ENCODE measurements around the gene DHRSX. TPM values are rescaled to one million over a fixed set of nuclear protein-coding genes. Genes with fewer than 3 reads are reported as not detected.
"Not testable (repeated sequence)": the region's sequence is repeated elsewhere in the genome, so short reads cannot be mapped to it uniquely, and the experiment has no call there.

The DHRSX gene
- total RNA-seq, 2 experiments from 2014 or later, result 13.8 to 17.7 TPM

DNA sequence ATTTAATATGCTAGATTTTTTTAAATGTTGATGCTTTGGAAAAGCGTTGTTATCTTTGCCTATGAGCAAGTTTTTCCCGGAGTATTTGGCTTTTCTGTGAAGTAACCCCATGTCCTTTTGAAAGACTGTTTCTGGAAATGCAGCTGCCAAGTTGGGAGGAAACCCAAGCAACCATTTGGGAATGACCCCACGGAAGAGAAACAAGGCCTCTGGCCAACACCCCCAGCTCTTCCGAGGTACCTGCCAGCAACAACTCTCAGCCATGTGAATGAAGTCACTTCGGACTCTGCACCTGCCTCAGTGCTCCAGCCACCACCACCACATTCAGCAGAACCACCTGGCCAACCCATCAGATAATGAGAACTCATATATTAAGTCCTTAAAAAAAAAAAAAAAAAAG, 36.2 kb upstream of the DHRSX start:
- intact Hi-C loops (cut with DNase I, micrococcal nuclease), result no loop called here
- no peaks in the 10 kb centered on the region for H3K4me1 Mint-ChIP-seq
- H3K27ac Mint-ChIP-seq, result no peak overlapping the region
- H3K9me3 Mint-ChIP-seq (ENCODE audit: low read depth), result no peaks in the 10 kb centered on the region
- peaks cover 2% of the 10 kb centered on the region for H3K27me3 Mint-ChIP-seq
- no peak overlapping the region for H3K4me3 Mint-ChIP-seq
- CTCF ChIA-PET, result no interaction called here
- POLR2A ChIA-PET, result no interaction called here
- H3K36me3 Mint-ChIP-seq (ENCODE audit: low read depth), result no peaks in the 10 kb centered on the region
- ATAC-seq (no peak), DNase-seq (no peak)

DNA sequence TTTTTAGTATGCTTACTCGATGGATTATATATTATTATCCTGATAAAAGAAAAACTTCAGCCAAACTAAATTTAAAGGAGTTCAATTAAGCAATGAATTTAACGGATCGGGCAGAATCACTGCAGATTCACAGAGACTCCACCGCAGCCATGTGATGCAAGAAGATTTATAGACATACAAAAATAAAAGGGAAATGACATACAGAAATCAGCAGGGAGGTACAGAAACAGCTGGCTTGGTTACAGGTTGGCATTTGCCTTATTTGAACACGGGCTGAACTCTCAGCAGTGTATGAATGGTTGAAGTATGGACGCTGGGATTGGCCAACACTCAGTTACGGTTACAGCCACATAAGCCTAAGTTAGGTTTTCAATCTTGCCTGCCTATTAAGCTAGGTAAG, 35.4 kb upstream of the DHRSX start:
- Mint-ChIP-seq H3K9me3 (ENCODE audit: low read depth) (no peaks in the 10 kb centered on the region), H3K27me3 (peaks cover 2% of the 10 kb centered on the region), H3K4me3 (no peak overlapping the region)

DNA sequence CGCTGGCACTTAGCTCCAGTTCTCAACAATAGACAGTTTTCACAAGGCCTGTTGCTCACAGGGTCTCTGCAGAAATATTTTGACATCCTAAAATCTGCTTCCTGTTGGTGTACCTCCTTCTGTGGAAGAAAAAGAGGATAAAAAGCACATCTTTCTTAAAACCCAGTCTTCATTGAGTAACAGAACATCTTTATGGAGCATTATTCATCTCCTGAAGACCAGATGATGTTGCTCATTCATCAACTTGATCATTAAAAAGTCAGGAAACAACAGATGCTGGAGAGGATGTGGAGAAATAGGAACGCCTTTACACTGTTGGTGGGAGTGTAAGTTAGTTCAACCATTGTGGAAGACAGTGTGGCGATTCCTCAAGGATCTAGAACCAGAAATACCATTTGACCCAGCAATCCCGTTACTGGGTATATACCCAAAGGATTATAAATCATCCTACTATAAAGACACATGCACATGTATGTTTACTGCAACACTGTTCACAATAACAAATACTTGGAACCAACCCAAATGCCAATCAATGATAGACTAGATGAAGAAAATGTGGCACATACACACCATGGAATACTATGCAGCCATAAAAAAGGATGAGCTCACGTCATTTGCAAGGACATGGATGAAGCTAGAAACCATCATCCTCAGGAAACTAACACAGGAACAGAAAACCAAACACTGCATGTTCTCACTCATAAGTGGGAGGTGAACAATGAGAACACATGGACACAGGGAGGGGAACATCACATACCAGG, 33.7 kb upstream of the DHRSX start:
- H3K4me3 Mint-ChIP-seq; H3K4me1 Mint-ChIP-seq; H3K9me3 Mint-ChIP-seq (ENCODE audit: low read depth); H3K27ac Mint-ChIP-seq; H3K27me3 Mint-ChIP-seq; POLR2A ChIA-PET; DNase-seq; H3K36me3 Mint-ChIP-seq (ENCODE audit: low read depth); ATAC-seq; CTCF ChIA-PET; intact Hi-C loops (cut with DNase I, micrococcal nuclease): not testable (repeated sequence)

More for the DNA sequence above, 35.4 kb upstream of the DHRSX start:
- no peak overlapping the region for H3K27ac Mint-ChIP-seq
- DNase-seq (no peak), ATAC-seq (no peak)
- no peaks in the 10 kb centered on the region for H3K36me3 Mint-ChIP-seq (ENCODE audit: low read depth)
- POLR2A ChIA-PET, result no interaction called here
- intact Hi-C loops (cut with DNase I, micrococcal nuclease), result no loop called here
- no peaks in the 10 kb centered on the region for H3K4me1 Mint-ChIP-seq
- CTCF ChIA-PET, result no interaction called here

DNA sequence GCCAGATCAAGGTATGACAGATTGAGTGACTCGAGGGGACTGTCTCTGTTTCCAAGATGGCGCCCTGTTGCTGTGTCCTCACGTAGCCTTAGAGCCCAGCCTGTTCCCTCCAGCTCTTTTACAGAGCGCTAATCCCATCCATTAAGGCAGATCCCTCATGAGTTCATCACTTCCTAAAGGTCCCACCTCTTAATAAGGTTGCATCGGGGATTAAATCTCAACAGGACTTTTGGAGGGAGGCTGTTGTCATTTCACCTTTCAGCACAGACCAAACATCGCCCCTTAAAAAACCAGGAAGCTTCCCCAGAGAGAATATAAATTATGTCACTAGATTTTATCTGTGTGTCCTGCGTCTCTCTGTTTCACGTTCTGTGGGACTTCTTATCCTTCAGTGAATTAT, 32.6 kb upstream of the DHRSX start:
- ChIA-PET CTCF (no interaction called here), POLR2A (no interaction called here)
- no peak overlapping the region for H3K4me3 Mint-ChIP-seq
- intact Hi-C loops (cut with DNase I, micrococcal nuclease), result no loop called here
- no peaks in the 10 kb centered on the region for H3K9me3 Mint-ChIP-seq (ENCODE audit: low read depth)
- no peaks in the 10 kb centered on the region for H3K36me3 Mint-ChIP-seq (ENCODE audit: low read depth)
- no peaks in the 10 kb centered on the region for H3K4me1 Mint-ChIP-seq
- ATAC-seq (no peak), DNase-seq (no peak)
- no peak overlapping the region for H3K27ac Mint-ChIP-seq
- peaks cover 2% of the 10 kb centered on the region for H3K27me3 Mint-ChIP-seq

DNA sequence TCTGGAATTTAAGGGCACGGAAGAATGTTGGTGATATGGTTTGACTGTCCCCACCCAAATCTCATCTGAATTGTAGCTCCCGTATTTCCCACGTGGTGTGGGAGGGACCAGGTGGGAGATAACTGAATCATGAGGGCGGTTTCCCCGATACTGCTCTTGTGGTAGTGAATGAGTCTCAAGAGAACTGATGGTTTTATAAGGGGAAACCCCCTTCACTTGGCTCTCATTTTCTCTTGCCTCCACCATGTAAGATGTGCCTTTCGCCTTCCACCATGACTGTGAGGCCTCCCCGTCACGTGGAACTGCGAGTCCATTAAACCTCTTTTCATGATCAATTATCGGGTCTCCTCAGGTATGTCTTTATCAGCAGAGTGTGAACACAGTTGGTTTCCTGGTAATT, 25.6 kb upstream of the DHRSX start:
- no peaks in the 10 kb centered on the region for H3K36me3 Mint-ChIP-seq (ENCODE audit: low read depth)
- no peak for DNase-seq
- intact Hi-C loops (cut with DNase I, micrococcal nuclease), result no loop called here
- H3K27ac Mint-ChIP-seq, result no peak overlapping the region
- no peak overlapping the region for H3K4me3 Mint-ChIP-seq
- no peaks in the 10 kb centered on the region for H3K9me3 Mint-ChIP-seq (ENCODE audit: low read depth)
- ChIA-PET CTCF (no interaction called here), POLR2A (no interaction called here)
- H3K4me1 Mint-ChIP-seq, result no peaks in the 10 kb centered on the region
- peaks cover 17% of the 10 kb centered on the region for H3K27me3 Mint-ChIP-seq
- ATAC-seq, result no peak

DNA sequence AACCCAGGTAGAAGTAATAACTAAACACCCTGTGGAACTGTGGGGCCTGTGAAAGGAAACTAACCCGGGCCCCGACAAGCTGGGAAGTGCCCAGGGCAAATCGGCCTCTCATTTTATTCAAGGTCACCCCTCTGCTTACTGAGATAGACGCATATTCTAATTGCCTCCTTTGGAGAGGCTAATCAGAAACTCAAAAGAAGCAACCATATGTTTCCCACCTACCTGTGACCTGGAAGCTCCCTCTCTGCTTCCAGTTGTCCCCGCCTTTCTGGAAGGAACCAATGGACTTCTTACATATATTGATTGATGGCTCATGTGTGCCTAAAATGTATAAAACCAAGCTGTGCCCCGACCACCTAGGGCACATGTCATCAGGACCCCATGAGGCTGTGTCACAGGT, 23.1 kb upstream of the DHRSX start:
- no peaks in the 10 kb centered on the region for H3K9me3 Mint-ChIP-seq (ENCODE audit: low read depth)
- no peak overlapping the region for H3K4me3 Mint-ChIP-seq
- H3K36me3 Mint-ChIP-seq (ENCODE audit: low read depth), result no peaks in the 10 kb centered on the region
- DNase-seq (no peak), ATAC-seq (no peak)
- intact Hi-C loops (cut with DNase I, micrococcal nuclease), result no loop called here
- H3K27me3 Mint-ChIP-seq, result peaks cover 17% of the 10 kb centered on the region
- POLR2A ChIA-PET, result no interaction called here
- H3K27ac Mint-ChIP-seq, result no peak overlapping the region
- H3K4me1 Mint-ChIP-seq, result no peaks in the 10 kb centered on the region
- CTCF ChIA-PET, result no interaction called here

DNA sequence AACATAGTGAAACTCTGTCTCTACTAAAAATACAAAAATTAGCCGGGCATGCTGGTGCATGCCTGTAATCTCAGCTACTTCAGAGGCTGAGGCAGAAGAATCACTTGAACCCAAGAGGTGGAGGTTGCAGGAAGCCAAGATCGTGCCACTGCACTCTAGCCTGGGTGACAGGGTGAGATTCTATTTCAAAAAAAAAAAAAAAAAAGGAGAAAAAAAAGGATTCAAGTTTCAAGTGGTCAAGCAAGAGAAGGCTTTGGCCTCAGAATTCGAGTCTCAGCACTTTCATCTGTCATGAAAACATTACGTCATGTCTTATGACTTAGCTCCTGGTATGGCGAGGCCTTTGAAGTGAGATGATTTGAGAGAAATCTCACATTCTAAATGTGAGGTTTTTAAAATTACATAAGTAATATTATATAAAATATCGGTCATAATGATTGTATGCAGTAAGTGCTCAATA, 21.2 kb upstream of the DHRSX start:
- CTCF ChIA-PET, result no interaction called here
- H3K36me3 Mint-ChIP-seq (ENCODE audit: low read depth), result no peaks in the 10 kb centered on the region
- peaks cover under 1% of the 10 kb centered on the region for H3K4me1 Mint-ChIP-seq
- DNase-seq (no peak), ATAC-seq (no peak)
- peaks cover 14% of the 10 kb centered on the region for H3K27me3 Mint-ChIP-seq
- POLR2A ChIA-PET, result no interaction called here
- intact Hi-C loops (cut with DNase I, micrococcal nuclease), result no loop called here
- no peaks in the 10 kb centered on the region for H3K9me3 Mint-ChIP-seq (ENCODE audit: low read depth)
- no peak overlapping the region for H3K4me3 Mint-ChIP-seq
- H3K27ac Mint-ChIP-seq, result no peak overlapping the region

DNA sequence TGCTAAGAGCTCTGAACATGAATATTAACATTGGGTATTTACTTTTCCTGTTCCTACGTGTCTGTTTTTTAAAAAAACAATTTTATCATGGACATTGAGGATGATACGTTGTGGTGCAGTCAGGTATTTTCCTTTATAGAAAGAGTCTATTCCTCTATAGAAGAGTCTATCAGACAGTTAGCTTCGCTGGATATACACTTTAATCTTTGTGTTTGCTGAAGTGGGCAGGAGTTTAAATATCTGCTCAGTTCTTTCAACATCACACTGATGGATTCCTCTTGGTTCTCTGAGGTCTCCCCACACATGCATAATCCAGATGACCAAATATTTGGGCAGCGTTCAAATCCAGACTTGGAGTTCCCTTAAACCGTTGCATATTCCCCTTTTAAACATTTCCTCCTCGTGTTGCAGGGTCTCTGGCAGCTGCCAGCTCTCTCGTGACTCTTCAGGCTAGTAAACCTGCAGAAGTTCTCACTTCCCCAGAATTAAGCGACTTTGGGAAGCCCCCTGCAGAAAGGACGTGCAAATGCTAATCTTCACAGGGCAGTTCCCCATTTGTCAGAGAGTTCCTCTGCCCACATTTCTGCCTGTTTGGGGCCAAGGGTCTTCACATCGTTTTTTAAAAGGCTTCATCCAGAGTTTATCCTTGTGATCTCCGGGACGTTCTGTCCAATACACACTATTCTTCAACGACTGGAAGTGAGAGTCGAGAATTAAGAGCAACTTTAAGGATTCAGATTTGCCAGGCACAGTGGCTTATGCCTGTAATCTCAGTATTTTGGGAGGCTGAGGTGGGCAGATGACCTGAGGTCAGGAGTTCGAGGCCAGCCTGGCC, 20.5 kb upstream of the DHRSX start:
- intact Hi-C loops (cut with DNase I, micrococcal nuclease), result no loop called here
- H3K4me3 Mint-ChIP-seq, result no peak overlapping the region
- ChIA-PET POLR2A (no interaction called here), CTCF (no interaction called here)
- DNase-seq (no peak), ATAC-seq (no peak)
- peaks cover 3% of the 10 kb centered on the region for H3K4me1 Mint-ChIP-seq
- H3K36me3 Mint-ChIP-seq (ENCODE audit: low read depth), result no peaks in the 10 kb centered on the region
- no peaks in the 10 kb centered on the region for H3K9me3 Mint-ChIP-seq (ENCODE audit: low read depth)
- peaks cover 10% of the 10 kb centered on the region for H3K27me3 Mint-ChIP-seq
- H3K27ac Mint-ChIP-seq, result no peak overlapping the region

DNA sequence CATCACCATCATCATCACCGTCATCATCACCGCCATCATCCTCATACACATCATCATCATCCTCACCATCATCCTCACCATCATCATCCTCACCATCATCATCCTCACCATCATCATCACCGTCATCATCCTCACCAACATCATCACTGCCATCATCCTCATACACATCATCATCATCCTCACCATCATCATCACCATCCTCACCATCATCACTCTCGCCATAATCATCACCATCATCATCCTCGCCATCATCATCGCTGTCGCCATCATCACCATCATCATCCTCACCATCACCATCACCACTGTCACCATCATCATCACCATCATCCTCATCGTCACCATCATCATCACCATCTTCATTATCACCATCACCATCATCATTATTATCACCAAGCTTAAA, 19.8 kb upstream of the DHRSX start:
- no peak for DNase-seq
- Mint-ChIP-seq H3K4me1 (peaks cover 3% of the 10 kb centered on the region), H3K27me3 (peaks cover 10% of the 10 kb centered on the region), H3K27ac (no peak overlapping the region), H3K36me3 (ENCODE audit: low read depth) (no peaks in the 10 kb centered on the region), H3K9me3 (ENCODE audit: low read depth) (no peaks in the 10 kb centered on the region), H3K4me3 (no peak overlapping the region)
- no peak for ATAC-seq
- intact Hi-C loops (cut with DNase I, micrococcal nuclease), result no loop called here
- ChIA-PET POLR2A (no interaction called here), CTCF (no interaction called here)

DNA sequence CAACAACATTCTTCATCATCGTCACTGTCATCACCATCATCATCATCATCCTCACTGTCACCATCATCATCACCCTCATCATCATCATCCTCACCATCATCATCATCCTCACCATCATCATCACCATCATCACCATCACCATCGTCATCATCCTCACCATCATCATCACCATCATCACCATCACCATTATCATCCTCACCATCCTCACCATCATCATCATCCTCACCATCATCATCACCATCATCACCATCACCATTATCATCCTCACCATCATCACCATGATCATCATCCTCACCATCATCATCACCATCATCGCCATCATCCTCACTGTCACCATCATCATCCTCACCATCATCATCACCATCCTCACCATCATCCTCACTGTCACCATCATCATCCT, 18.9 kb upstream of the DHRSX start:
- H3K9me3 Mint-ChIP-seq (ENCODE audit: low read depth); CTCF ChIA-PET; H3K4me3 Mint-ChIP-seq; H3K27ac Mint-ChIP-seq; DNase-seq; POLR2A ChIA-PET; H3K4me1 Mint-ChIP-seq; H3K27me3 Mint-ChIP-seq; ATAC-seq; H3K36me3 Mint-ChIP-seq (ENCODE audit: low read depth); intact Hi-C loops (cut with DNase I, micrococcal nuclease): not testable (repeated sequence)

DNA sequence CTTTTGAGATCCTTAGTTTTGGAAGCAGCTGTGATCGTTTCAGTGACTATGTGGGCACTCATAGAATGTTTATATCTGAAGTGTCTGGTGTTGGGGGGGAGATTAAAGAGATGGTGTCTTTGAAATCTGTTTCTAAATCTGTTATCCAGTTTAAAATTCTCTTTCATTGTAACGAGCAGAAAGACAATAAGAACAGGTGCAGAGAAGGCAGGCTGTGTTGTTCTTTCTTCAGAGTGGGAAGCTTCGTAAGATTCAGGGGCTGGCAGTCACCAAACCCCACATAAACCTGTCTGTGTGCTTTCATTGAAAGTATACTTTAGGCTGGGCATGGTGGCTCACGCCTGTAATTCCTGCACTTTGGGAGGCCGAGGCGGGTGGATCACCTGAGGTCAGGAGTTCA, 16.3 kb upstream of the DHRSX start:
- no peaks in the 10 kb centered on the region for H3K9me3 Mint-ChIP-seq (ENCODE audit: low read depth)
- ChIA-PET POLR2A (no interaction called here), CTCF (no interaction called here)
- no peak overlapping the region for H3K4me3 Mint-ChIP-seq
- ATAC-seq, result no peak
- no peaks in the 10 kb centered on the region for H3K36me3 Mint-ChIP-seq (ENCODE audit: low read depth)
- H3K27me3 Mint-ChIP-seq, result peaks cover 4% of the 10 kb centered on the region
- H3K27ac Mint-ChIP-seq, result no peak overlapping the region
- intact Hi-C loops (cut with DNase I, micrococcal nuclease), result no loop called here
- peaks cover 3% of the 10 kb centered on the region for H3K4me1 Mint-ChIP-seq
- no peak for DNase-seq

DNA sequence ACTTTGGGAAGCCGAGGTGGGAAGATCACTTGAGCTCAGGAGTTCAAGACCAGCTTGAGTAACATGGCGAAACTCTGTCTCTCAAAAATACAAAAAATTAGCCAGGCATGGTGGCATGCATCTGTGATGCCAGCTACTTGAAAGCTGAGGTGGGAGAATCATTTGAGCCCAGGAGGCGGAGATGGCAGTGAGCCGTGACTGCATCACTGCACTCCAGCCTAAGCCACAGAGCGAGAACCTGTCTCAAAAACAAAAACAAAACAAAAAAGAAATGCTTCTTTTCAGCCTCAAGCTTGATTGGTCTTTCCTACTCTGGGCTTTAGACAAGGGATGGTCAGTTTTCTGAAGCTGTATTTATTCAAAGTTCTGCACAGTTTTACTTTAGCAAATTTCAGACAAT, 15.8 kb upstream of the DHRSX start:
- no peak for ATAC-seq
- ChIA-PET CTCF (no interaction called here), POLR2A (no interaction called here)
- Mint-ChIP-seq H3K4me1 (peaks cover 3% of the 10 kb centered on the region), H3K27ac (no peak overlapping the region), H3K27me3 (peaks cover 4% of the 10 kb centered on the region), H3K9me3 (ENCODE audit: low read depth) (no peaks in the 10 kb centered on the region), H3K4me3 (no peak overlapping the region), H3K36me3 (ENCODE audit: low read depth) (no peaks in the 10 kb centered on the region)
- intact Hi-C loops (cut with DNase I, micrococcal nuclease), result no loop called here
- DNase-seq, result no peak
